ENCODE data around the gene LTBP3. TPM values are rescaled to one million over a fixed set of nuclear protein-coding genes. Genes with fewer than 3 reads are reported as not detected.

Gene LTBP3
- 13.1 and 41.7 TPM in 2 replicates for total RNA-seq

GRCh38 chr11:65558002-65558929 lies at the start of gene LTBP3:
LTBP3 (minus strand) TSS chr11:65558359; CDS start chr11:65557959, 400 bp downstream.
- DNase-seq (ENCODE audit: low read depth in 2 of 2), result peak; percentile 37 to 84

- peak in 1 of 2 donors; percentile 78 for DNase-seq (ENCODE audit: low read depth in 2 of 2)
Measured at GRCh38 chr11:65606876-65607613, 48.9 kb upstream of the LTBP3 start.

GRCh38 chr11:65604258-65604657 lies 46.1 kb upstream of the LTBP3 start:
- no peak for DNase-seq (ENCODE audit: low read depth in 2 of 2)

- DNase-seq (ENCODE audit: low read depth in 2 of 2), result no peak
Measured at GRCh38 chr11:65599955-65600246, 41.7 kb upstream of the LTBP3 start.

- no peak for DNase-seq (ENCODE audit: low read depth in 2 of 2)
Measured at GRCh38 chr11:65599216-65599954, 41.2 kb upstream of the LTBP3 start.

GRCh38 chr11:65598258-65598699 lies 40.1 kb upstream of the LTBP3 start:
- no peak for DNase-seq (ENCODE audit: low read depth in 2 of 2)

GRCh38 chr11:65596520-65596919 lies 38.4 kb upstream of the LTBP3 start:
- no peak for DNase-seq (ENCODE audit: low read depth in 2 of 2)

GRCh38 chr11:65595543-65596281 lies 37.6 kb upstream of the LTBP3 start, which contains the start of gene KCNK7:
KCNK7 (minus strand) TSS chr11:65595800; CDS start chr11:65595772, 28 bp downstream.
- DNase-seq (ENCODE audit: low read depth in 2 of 2), result no peak

GRCh38 chr11:65595131-65595530 lies 37.0 kb upstream of the LTBP3 start:
- DNase-seq (ENCODE audit: low read depth in 2 of 2), result no peak

- peak in 1 of 2 donors; percentile 45 for DNase-seq (ENCODE audit: low read depth in 2 of 2)
Measured at GRCh38 chr11:65593518-65594414, 35.6 kb upstream of the LTBP3 start.

- no peak for DNase-seq (ENCODE audit: low read depth in 2 of 2)
Measured at GRCh38 chr11:65592858-65593517, 34.8 kb upstream of the LTBP3 start.

GRCh38 chr11:65591939-65592857 lies 34.0 kb upstream of the LTBP3 start:
- peak in 1 of 2 donors; percentile 86 for DNase-seq (ENCODE audit: low read depth in 2 of 2)

GRCh38 chr11:65590240-65590738 lies 32.1 kb upstream of the LTBP3 start:
- DNase-seq (ENCODE audit: low read depth in 2 of 2), result no peak

GRCh38 chr11:65589444-65590239 lies 31.5 kb upstream of the LTBP3 start:
- no peak for DNase-seq (ENCODE audit: low read depth in 2 of 2)

- DNase-seq (ENCODE audit: low read depth in 2 of 2), result peak; percentile 51 to 79
Measured at GRCh38 chr11:65588199-65589054, 30.3 kb upstream of the LTBP3 start.

GRCh38 chr11:65586676-65587075 lies 28.5 kb upstream of the LTBP3 start:
- no peak for DNase-seq (ENCODE audit: low read depth in 2 of 2)

All from dermis microvascular lymphatic vessel endothelial cell (primary cell).